T-helper 1 cell (primary cell): ENCODE results near the gene EXOC1.
"Not testable (repeated sequence)": the region's sequence is repeated elsewhere in the genome, so short reads cannot be mapped to it uniquely, and the experiment has no call there.

Source experiments
- DNase-seq, 5 donors: peaks; one replicate each; pipeline ENCODE4 v3.0.0-alpha.2; 2012 to 2020
- total RNA-seq, 4 donors: gene quantifications; one replicate each; lab custom pipeline; 2026; lab: John Stamatoyannopoulos, UW

Gene EXOC1, protein sequence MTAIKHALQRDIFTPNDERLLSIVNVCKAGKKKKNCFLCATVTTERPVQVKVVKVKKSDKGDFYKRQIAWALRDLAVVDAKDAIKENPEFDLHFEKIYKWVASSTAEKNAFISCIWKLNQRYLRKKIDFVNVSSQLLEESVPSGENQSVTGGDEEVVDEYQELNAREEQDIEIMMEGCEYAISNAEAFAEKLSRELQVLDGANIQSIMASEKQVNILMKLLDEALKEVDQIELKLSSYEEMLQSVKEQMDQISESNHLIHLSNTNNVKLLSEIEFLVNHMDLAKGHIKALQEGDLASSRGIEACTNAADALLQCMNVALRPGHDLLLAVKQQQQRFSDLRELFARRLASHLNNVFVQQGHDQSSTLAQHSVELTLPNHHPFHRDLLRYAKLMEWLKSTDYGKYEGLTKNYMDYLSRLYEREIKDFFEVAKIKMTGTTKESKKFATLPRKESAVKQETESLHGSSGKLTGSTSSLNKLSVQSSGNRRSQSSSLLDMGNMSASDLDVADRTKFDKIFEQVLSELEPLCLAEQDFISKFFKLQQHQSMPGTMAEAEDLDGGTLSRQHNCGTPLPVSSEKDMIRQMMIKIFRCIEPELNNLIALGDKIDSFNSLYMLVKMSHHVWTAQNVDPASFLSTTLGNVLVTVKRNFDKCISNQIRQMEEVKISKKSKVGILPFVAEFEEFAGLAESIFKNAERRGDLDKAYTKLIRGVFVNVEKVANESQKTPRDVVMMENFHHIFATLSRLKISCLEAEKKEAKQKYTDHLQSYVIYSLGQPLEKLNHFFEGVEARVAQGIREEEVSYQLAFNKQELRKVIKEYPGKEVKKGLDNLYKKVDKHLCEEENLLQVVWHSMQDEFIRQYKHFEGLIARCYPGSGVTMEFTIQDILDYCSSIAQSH
- total RNA-seq: 34.3 to 68.6 (median 60.3) reads per million in 4 donors

DNA sequence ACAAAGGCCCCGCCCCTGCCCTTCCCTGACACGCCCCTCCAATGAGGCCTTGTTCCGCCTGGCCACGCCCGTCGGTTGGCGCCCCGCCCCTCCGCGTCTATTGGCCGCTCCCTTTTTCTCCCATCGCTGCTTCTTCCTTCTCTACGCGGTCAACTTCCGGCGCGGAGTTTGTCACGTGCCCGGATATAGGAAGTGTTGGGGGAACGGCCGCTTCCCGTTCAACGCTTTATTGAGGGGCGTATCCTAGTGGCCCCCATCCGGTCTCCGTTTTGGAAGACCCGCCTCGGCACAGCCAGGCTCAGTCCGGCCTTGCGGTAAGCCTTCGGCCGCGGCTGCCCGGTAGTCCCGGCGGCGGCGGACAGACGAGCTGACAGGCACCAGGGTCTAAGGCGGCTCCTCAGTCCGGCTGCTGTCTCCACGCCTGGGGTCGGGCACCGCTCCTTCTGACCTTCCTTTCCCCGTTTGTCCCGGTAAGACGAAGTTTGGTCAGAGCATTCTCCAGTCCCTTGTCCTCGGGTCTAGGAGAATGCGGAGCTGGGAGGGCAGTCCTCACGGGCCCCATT is at the start of gene EXOC1:
TSS of gene EXOC1 (plus strand) at position 165 of the 563 bp plus-strand sequence. CDS start 4,676 bp downstream, outside the sequence.
- peak; percentile 92 to 96 (median 95) for DNase-seq

DNA sequence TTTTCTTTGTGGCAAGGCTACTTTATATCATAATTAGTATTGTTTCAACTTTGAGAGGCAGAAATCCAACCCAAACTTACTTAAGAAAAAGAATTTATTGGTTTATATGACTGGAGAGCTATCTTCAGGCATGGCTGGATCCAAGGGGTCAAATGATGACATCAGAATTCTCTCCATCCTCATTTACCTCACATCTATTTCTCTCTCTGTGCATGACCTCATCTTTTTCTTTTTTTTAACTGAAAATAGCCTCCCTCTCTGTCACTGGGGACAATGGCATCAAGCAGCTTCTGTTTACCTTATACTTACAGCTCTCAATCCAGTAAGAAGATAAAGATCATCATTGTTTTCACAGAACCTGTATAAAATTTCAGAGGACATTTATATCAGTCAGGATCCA is 45.9 kb upstream of the EXOC1 start:
- no peak for DNase-seq

DNA sequence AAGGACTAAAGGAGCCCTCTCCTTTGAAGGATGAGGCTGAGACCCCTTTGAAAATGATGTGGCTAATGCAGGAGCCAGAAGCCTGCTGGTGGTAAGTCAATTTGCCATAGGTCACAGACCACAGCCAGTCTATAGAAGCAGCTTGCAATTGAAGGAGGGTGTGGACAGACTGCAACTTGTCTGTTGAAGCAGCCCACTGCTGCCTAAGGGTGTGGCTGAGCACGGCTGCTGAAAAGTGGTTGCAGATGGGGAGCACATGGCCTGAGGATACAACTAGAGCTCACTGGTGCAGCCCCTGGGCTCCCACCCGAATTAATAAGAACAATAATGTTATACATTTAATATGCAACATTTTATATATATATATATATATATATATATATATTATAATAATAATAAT is 45.3 kb upstream of the EXOC1 start:
- DNase-seq: no peak

DNA sequence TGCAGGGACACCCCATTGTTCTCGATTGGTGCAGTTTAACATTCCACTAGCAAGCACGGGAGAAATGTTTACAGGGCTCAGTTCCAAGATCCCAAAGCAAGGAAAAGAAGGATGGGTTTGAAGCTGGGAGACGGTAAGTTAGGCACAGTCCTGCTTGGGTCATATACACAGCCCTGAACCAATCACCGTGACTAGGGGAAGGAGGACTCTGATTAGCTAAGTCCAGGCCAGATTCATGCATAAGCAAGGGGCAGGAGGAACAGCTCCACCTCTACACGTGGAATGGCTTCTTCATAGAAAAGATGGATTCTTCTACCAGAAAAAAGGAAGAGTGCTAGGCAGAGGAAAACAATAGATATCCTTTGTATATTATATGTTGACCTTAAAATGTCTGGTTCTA is 44.8 kb upstream of the EXOC1 start:
- DNase-seq: no peak

DNA sequence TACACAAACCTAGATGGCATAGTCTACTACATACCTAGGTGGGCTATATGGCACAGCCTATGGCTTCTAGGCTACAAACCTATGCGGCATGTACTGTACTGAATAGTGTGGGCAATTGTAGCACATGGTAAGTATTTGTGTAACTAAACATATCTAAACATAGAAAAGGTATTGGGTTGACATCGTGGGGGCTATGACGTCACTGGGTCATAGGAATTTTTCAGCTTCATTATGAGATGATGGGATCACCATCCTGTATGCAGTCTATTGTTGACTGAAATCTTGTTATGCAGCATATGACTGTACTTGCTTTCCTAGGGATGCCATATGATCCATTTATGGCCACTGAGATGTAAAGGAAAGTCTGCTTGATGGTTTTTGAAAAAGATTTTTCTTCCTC is 35.8 kb upstream of the EXOC1 start:
- DNase-seq: no peak

DNA sequence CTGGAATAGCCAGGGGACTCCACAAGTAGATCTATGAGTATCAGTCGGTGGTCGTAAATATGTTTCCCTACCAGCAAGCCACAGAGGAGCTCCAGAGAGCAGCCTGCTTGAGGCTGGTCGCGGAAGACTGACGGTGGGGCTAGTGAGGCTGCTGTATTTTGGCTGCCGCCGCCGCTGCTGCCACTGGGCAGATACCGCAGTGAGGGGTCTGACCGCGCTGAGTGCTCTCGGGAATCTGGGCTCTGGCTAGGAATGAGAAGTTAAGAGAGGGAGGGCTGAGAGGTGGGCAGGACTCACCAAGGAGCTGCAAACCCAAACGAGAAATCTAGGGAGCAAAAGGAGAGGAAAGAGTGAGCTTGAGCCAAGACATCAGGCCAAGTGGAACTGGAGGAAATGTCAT is 33.8 kb upstream of the EXOC1 start, which contains the start of gene EXOC1L:
TSS of gene EXOC1L (plus strand) at position 157 of the 400 bp plus-strand sequence. CDS start at position 394, 237 bp downstream.
- DNase-seq: no peak

DNA sequence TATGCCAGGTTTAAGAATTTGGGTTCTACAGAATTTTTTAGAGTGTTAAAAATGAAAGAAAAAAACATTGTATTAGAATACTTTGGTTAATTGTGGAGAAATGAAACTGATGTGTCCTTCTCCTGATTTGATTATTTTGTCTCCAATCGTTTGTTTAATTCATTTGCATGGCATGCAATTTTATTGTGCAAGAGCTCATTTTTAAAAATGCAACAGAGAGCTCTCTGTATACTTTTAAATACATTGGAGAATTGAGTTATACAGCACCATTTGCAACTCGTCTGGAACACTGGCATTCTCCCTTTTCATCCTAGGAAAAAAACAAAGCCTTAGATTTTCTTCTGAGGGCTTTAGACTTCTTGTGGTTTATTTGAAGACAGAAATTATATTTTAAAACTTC is 33.2 kb upstream of the EXOC1 start:
- no peak for DNase-seq

DNA sequence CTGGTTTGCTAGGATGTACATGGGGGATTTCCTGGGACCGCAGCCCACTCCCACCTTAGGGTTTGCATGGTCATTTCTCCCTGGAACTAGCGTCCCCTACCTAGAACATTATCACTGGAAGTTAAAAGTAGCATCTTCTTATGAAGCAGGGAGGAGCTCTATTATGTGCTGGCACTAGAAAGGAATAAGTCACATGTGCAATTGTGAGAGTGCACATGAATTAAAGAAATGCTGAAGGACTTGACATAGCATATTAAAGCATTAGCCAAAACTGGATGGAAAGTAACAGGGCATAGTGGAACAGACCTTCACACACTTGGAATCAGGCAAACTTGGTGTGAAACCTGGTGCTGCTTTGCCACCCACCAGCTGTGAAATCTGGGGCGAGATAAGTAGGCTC is 31.1 kb upstream of the EXOC1 start:
- no peak for DNase-seq

DNA sequence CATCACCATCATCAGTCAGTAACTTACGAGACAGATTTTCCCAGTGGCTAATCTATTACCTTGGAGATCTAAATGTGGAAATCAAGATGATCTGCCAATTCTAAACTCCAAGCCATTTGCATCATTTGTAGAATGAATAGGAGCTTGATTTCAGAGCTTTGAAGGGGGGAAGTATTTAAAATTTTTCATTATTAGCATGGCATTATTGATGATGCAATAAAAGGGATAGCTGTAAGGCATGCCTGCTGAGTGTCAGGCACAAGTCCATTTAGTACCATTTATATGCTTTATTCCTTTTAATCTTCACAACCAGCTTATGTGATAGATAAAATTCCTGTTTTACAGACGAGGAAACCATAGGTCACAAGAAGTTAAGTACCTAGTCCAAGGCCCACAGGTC is 28.6 kb upstream of the EXOC1 start:
- no peak for DNase-seq

DNA sequence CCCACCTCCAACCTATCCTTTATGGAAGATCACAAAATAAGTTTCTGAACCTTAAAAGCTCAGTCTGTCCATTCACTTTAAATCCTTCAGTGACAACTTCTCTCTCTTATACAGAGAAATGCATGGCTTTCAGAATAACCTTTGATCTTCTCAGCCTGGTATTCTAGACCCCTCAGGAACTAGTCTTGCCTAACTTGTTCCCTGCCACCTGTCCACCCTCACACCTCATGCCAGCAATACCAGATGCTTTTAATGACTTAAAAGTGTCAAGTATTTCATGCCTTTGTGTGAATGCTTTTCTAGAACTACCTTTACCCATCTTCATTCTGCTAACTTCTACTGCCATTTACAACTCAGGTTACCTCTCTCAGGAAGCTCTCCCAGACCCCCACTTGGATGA is 26.5 kb upstream of the EXOC1 start:
- no peak for DNase-seq

DNA sequence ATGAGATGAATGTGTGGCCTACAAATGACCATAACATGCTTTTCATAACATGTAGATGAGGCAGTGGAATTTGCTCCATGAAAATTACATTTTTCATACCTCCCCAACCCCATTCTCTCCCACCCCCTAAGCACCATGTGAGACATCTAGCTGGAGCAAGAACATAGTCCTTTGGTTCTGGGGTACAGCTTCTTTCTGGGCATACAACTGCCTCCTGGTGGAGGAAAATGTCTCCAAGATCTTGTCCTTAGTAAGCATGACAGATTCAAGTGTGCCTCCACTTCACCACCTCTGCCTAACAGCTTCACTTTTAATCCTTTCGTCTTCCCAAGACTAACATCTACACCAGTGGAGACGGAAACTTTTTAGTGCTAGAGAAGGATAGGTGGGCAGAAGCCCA is 25.9 kb upstream of the EXOC1 start:
- DNase-seq: no peak

DNA sequence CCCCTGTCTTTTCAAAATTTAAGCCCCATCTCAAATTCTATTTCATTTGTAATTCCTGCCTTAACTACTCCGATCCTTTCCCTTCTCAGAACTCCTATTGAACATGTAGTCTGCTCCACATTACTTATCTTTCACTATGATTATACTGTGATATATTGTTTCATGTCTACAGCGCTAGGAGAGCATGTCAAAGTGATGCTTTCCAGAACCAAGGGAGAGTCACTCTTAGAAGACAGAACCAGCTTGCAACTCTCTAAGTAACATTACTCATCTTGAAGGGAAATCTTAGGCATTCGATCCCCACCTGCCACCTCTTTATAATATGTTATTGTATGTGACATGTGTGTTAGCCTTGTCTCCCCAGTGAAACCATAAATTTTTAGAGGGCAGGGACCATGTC is 23.4 kb upstream of the EXOC1 start:
- no peak for DNase-seq

DNA sequence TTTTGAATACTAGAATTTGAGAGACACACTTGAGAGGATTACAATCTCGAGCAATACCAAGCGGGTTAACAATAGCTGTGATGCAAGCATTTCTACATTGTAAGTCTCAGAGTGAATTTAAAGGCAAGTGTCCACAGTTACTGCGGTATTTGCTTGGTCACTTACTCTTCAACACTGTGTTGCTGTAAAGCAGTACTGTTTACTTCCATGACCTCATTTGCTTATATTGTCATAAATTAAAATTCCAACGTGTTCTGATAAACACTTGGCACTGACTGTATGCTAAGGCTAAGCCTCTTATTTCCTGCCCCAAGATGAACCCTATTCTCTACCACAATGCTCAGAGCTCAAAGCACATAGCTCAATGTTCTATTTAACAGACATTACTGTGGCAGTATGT is 22.7 kb upstream of the EXOC1 start:
- no peak for DNase-seq

DNA sequence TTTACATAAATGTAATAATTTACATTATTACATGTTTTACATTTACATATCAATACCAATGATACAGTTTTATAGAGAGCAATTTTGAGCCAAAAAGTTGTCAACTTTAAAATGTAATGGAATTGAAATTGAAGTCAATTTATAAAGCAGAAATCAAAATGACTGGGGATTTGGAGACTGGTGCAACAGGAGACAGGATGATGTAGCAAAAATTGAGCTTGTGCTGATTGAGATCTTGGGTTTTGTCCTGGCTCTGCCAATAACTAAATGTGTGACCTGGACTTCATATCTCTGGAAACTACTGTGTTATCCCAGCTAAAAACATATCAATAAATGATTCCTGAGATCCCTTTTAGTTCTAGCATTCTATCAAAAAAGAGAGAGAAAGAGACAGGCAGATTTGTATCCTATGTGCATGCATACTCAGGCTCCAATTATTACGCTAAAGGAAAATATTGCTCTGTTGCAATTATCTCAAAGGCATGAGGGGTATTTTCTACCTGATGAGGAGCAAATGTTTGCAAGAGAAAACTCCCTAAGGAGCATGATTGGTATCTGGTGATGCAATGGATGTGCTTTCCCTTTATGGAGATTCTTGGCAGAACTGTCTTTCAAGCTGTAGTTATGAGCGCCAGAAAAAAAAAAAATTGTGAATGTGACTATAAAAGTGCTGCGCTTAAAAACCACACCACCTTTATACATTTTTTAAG is 19.2 kb upstream of the EXOC1 start:
- DNase-seq: no peak

DNA sequence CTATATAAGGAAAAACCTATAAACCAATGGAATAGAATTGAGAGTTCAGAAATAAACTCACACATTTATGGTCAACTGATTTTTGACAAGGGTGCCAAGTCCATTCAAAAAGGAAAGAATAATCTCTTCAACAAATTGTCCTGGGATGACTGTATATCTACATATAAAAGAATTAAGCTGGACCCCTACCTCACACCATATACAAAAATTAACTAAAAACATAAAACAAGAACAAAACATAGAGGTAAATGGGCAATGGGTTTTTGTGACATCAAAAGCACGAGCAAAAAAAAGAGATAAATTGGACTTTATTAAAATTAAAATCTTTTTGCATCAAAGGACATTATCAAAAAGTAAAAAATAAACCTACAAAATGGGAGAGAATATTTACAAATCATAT is 15.5 kb upstream of the EXOC1 start:
- DNase-seq: no peak

DNA sequence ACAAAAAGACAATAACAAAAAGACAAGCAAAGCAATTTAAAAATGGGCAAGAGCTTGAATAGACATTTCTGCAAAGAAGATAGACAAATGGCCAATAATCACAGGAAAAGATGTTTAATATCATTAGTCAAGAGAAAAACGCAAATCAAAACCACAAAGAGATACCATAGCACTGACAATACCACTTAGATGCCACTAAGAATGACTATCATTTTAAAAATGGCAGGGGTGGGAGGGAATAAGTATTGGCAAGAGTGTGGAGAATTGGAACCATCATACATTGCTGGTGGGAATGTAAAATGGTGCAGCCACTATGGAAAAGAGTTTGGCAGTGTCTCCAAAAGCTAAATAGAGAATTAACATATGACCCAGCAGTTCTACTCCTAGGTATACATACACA is 15.1 kb upstream of the EXOC1 start:
- no peak for DNase-seq

DNA sequence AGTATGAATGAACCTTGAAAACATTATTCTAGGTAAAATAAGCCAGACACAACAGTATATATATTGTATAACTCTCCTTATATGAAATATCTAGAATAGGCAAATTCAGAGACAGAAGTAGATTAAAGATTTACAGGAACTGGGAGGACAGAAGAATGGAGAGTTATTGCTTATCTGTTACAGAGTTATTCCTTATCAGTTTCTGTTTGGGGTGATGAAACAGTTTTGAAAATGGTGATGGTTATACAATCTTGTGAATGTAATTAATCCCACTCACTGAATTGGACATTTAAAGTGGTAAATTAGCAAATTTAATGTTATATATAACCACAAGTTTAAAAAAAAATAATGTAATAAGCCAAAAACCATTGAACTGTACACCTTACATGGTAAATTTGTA is 14.5 kb upstream of the EXOC1 start:
- DNase-seq: no peak

DNA sequence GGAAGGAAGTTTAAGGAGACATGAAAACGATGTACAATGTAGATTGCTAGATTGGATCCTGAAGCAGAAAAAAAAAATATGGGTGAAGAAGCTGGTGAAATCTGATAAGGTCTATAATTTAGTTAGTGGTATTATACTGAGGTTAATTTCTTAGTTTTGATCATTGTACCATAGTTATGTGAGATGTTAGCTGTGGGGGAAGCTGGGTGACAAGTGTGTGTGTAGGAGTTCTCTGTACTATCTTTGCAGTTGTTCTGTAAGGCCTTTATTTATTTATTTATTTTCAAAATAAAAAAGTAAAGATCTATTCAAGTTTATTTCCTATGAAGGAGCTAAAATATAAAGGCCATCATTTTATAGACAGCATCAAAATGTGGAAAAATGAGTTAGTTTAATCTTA is 12.5 kb upstream of the EXOC1 start:
- no peak for DNase-seq

DNA sequence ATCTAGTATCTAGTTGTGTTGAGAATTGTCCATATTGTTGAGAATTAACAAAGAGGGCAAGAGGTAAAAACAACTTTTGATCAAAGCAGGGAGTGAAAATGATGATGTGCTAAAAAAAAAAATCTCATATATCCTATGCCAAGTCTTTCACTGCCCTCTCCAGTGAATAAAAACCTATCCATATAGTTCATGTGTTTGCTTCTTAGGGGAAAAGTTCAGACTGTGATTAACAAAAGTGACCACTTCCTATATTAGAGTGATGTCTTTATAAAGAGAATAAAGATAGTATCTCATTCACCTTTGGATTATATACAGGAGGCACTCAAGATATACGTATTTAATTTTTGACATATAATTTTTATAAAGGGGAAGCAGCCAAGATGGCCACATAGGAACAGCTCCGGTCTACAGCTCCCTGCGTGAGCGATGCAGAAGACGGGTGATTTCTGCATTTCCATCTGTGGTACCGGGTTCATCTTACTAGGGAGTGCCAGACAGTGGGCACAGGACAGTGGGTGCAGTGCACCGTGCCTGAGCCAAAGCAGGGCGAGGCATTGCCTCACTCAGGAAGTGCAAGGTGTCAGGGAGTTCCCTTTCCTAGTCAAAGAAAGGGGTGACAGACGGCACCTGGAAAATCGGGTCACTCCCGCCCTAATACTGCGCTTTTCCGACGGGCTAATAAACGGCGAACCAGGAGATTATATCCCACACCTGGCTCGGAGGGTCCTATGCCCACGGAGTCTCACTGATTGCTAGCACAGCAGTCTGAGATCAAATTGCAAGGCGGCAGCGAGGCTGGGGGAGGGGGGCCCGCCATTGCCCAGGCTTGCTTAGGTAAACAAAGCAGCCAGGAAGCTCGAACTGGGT is 11.8 kb upstream of the EXOC1 start:
- DNase-seq: not testable (repeated sequence)

DNA sequence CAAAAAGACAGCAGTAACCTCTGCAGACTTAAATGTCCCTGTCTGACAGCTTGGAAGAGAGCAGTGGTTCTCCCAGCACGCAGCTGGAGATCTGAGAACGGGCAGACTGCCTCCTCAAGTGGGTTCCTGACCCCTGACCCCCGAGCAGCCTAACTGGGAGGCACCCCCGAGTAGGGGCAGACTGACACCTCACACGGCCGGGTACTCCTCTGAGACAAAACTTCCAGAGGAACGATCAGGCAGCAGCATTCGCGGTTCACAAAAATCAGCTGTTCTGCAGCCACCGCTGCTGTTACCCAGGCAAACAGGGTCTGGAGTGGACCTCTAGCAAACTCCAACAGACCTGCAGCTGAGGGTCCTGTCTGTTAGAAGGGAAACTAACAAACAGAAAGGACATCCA is 11.1 kb upstream of the EXOC1 start:
- not testable (repeated sequence) for DNase-seq

DNA sequence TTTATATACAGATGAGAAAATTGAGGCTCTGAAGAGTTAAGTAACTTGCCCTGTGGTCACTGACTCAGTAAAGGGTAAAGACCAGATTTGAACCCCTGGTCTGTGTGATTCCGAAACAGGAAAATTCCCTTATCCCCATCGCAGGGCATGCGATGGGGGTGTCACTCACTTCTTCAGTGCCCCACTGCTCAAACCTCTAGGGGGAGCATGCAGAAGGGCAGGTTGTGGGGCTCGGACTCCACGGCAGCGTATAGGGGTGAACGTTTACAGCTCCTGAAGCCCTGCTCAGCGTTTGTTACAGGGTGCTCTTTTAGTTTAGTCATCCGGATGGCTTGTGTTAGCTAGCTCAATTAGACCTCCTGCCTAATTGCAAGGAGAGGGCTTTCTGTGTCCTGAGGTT is 3.7 kb upstream of the EXOC1 start:
- no peak for DNase-seq

DNA sequence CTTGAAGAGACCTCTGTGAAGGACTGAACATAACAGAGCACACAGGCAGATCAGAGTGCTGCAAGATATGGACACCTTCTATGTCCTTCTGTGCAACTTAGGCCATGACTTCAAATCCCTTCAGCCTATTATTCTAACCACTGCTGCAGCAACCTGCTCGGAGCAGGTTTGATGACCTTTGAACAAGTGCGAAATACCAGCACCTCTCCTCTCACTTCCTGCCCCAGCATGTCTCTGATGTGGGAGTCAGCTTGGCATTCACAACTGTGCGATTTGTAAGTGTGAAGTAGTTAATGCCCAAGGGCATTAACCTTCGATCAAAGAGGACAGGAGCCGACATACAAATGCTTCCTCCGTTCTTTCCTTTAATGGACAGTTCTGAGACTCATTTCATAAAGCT is 1.6 kb upstream of the EXOC1 start:
- DNase-seq: peak in 1 of 5 donors; percentile 13
